NAMALWA (cell line): ENCODE measurements around the gene SPEG.
"Not testable (repeated sequence)": the region's sequence is repeated elsewhere in the genome, so short reads cannot be mapped to it uniquely, and the experiment has no call there.

Experiments used
- DNase-seq: peaks from one replicate; pipeline ENCODE4 v3.0.0-alpha.2; 2015; ENCODE audit warnings: low spot score

SPEG gene

GRCh38 chr2:219434718-219435525 is at the start of gene SPEG:
TSS of gene SPEG (plus strand) at chr2:219434843. CDS start at chr2:219434978, 135 bp downstream.
- DNase-seq = no peak

GRCh38 chr2:219384859-219385258 is 49.8 kb upstream of the SPEG start:
- no peak for DNase-seq

DNA sequence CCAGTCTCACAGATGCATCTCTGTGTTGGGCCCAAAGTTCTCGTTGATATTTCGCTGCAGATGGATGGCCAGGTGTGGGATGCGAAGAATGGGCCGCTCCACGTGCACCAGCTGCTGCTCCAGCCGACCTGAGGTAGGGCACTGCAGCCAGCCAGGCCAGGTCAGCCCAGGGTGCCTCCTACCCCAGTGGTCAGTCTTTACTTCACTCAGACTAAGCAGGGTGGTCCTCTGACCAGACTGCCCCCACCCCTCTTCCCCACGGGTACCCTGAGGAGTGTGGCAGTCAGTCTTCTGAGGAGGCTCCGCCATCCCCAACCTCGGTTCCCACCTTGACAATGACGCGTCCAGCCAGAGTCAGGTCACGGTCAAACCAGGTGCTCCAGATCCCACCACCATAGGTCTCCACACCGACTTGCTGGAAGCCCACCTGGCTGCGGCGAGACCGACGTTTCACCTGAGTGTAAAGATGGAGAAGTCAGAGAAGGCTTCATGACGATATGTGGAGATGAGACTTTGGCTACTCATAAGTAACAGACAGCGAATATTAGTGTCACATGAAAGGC is 48.6 kb upstream of the SPEG start:
- no peak for DNase-seq

DNA sequence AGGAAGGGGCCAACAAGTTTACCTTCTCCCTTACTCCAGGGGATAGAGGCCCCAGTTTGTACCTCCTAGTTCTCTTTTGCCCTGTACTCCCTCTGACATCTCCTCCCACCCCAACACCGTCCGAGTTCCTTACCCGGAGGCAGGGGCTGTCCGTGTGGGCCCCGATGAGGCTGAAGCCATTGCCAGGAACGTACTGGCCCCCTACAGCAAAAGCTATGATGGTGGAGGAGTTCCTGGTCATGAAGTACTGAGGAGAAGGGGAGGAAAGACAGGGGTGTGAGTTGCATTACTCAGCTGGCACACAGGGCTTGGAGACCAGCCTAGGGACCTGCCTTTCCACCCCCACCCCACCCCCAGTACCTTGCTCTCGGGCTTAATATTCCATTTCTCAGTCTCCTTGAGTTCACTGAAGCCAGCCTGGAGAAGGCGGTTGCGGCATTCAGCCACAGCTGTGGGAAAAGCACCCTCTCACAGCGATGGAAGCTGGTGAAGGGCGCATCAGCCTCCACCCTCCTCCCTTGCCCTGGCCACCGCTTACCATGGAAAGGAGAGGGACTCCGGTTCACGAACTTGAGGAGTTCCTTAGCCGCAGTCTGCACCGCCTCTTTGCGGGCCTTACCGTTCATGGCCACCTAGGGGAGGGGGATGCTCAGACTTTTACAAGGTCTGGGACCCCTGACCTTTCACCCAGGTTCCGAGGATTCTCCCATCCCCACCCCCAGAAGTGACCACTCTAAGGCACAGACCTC is 47.9 kb upstream of the SPEG start:
- no peak for DNase-seq

- peak; percentile 89 for DNase-seq
Observed at GRCh38 chr2:219387306-219388120, 47.1 kb upstream of the SPEG start, which contains the start of gene DNPEP. TSS of gene DNPEP (minus strand) at chr2:219387912. CDS start at chr2:219387794, 118 bp downstream.

- DNase-seq = peak; percentile 94
Observed at GRCh38 chr2:219388121-219388906, 46.3 kb upstream of the SPEG start.

DNA sequence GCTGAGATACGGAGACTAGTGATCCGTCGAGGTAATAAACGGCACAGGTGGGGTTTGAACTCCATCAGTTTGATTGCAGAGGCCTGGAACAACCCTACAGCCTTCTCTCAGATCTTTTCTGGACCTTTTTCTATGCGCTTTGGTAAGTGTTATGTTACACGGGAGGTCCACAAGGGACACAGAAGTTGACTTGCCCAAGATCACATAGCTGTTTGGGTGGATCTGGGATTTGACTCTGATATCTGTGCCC is 45.8 kb upstream of the SPEG start:
- no peak for DNase-seq

GRCh38 chr2:219392754-219393153 is 41.9 kb upstream of the SPEG start:
- no peak for DNase-seq

DNA sequence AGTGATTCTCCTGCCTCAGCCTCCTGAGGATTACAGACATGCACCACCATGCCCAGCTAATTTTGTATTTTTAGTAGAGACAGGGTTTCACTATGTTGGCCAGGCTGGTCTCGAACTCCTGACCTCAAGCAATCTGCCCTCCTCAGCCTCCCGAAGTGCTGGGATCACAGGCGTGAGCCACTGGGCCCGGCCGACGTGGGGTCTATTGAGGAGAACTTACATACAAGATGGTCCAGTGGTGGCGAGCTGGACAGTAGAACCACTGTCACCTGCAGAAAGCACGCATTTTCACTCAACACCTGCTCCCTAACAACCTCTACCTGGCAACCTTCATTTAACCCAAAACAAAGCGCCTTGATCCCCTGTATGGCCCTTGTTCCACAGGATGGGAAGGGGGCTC is 39.6 kb upstream of the SPEG start:
- DNase-seq = not testable (repeated sequence)

GRCh38 chr2:219395609-219396008 is 39.0 kb upstream of the SPEG start:
- no peak for DNase-seq

DNA sequence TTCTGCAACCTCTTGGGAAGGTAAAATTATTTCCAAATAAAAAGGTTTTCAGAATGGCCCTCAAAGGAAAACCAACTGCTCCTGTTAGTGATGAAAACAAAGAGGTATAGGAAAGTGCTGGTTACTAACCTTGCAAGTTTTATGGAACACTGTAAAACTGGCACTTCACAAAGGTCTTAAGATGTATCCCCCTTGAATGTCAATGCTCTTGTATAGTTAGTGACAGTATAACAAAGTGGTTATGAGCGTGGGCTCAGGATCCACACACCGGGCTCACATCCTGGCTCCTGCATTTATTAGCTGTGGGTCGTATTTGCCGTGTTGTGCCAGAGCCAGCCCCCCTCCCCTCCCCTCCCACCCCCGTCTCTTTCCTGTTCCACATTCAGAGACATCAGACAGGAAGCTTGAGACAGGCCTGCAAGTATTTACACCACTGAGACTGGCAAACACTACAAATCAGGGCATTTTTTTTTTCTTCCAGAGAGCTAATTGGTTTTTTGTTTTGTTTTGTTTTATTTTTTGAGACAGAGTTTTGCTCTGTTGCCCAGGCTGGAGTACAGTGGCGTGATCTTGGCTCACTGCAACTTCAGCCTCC is 37.7 kb upstream of the SPEG start:
- DNase-seq = no peak

- no peak for DNase-seq
Observed at GRCh38 chr2:219398721-219399363, 35.8 kb upstream of the SPEG start.

GRCh38 chr2:219399716-219400478 is 34.7 kb upstream of the SPEG start:
- no peak for DNase-seq

GRCh38 chr2:219400562-219400961 is 34.1 kb upstream of the SPEG start:
- DNase-seq = no peak

GRCh38 chr2:219401606-219402005 is 33.0 kb upstream of the SPEG start:
- DNase-seq = no peak

GRCh38 chr2:219402665-219403515 is 31.8 kb upstream of the SPEG start:
- DNase-seq = peak; percentile 85

DNA sequence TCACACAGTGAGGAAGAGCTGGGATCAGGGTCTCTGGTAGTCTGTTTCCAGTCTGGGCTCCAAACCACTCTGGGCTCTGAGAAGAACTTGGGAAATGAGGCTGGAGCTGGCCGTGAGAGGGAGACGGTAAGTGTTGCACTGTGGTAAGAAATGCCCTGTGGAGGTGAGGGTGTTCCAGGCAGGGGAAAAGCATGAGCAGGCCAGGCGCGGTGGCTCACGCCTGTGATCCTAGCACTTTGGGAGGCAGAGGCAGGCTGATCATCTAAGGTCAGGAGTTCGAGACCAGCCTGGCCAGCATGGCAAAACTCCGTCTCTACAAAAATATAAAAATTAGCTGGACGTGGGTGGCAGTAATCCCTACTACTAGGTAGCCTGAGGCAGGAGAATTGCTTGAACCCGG is 30.8 kb upstream of the SPEG start:
- no peak for DNase-seq

DNA sequence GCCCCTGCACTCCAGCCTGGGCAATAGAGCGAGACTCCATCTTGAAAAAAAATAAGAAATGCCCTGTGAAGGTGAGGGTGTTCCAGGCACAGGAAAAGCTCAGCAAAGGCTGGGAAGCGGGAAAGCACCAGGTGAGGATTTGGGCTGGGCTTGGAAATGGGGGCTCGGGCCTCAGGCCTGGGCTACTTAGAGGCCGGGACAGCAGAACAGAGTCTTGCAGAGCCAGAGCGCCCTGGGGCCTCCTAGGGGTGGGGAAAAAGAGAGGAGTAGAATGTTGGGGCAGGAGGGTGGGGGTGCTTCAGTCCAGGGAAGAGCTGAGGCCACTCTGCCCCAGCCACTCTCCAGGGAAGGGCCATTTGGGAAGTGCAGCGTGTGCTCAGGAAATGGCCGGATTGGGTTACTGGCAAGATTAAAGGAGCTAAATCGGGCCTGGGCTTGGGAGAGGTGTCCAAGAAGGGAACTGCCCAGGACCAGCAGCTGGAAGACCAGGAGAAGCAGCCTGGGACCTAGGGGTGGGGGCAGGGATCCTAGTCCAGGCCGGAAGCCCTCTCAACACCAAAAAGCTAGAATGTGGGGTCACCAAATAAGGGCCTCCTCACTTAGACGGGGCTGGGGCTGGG is 30.2 kb upstream of the SPEG start:
- DNase-seq = no peak
